PC-3 (cell line): Measurements from ENCODE around the gene TARBP1. TPM values are rescaled to one million over a fixed set of nuclear protein-coding genes. Genes with fewer than 3 reads are reported as not detected.

Source experiments
- ATAC-seq: fragments of 200-7000 bp; cut with Tn5 transposase; 2 replicates; pipeline ENCODE4 v1.9.1; 2020; ENCODE audit warnings: mild to moderate bottlenecking, moderate library complexity
- BruUV-seq: library from RNA; stranded (reverse); fragments of 400-500 nt; replicated peaks from 2 replicates; lab custom pipeline; 2021; lab: Mats Ljungman, UMichigan
- CTCF ChIA-PET: fragments of 300-600 bp; sonication (Branson Sonifier 250); formaldehyde crosslinking; loops from one replicate; lab custom pipeline; 2022; ENCODE audit warnings: antibody characterized with exemption; lab: Charles Lee
- POLR2A ChIA-PET: fragments of 300-600 bp; sonication (Branson Sonifier 250); formaldehyde crosslinking; loops from one replicate; lab custom pipeline; 2022; ENCODE audit warnings: antibody characterized with exemption; ENCODE audit not compliant: unreplicated experiment; lab: Charles Lee
- DNase-seq: peaks from one replicate; pipeline ENCODE4 v3.0.0-alpha.2; 2015
- H2AFZ ChIP-seq: fragments of 300-600 bp; sonication (generic); 2 replicates; pipeline ENCODE4 v1.6.0; 2016; ENCODE audit warnings: antibody characterized with exemption, low read length
- H3F3A ChIP-seq: fragments of 300-600 bp; sonication (generic); one replicate; pipeline ENCODE4 v1.6.0; 2017; ENCODE audit warnings: antibody characterized with exemption, low read length, control low read depth, mild to moderate bottlenecking; ENCODE audit not compliant: unreplicated experiment
- H3K27ac ChIP-seq: fragments of 300-600 bp; sonication (generic); 2 replicates; pipeline ENCODE4 v1.5.1; 2016; ENCODE audit warnings: mild to moderate bottlenecking, low read length
- H3K27me3 ChIP-seq: fragments of 300-600 bp; sonication (generic); 2 replicates; pipeline ENCODE4 v1.6.1; 2016; ENCODE audit warnings: low read length, mixed read lengths
- H3K36me3 ChIP-seq: fragments of 300-600 bp; sonication (generic); 2 replicates; pipeline ENCODE4 v1.6.1; 2016; ENCODE audit warnings: low read depth, mixed run types, low read length, mixed read lengths
- H3K4me1 ChIP-seq: fragments of 300-600 bp; sonication (generic); 2 replicates; pipeline ENCODE4 v1.5.1; 2016; ENCODE audit warnings: low read length; ENCODE audit not compliant: insufficient read depth
- H3K4me2 ChIP-seq: fragments of 300-600 bp; sonication (generic); 2 replicates; pipeline ENCODE4 v1.6.0; 2016; ENCODE audit warnings: low read length
- H3K4me3 ChIP-seq: fragments of 300-600 bp; sonication (generic); 2 replicates; pipeline ENCODE4 v1.5.1; 2016; ENCODE audit warnings: mild to moderate bottlenecking, low read length, mixed read lengths
- H3K79me2 ChIP-seq: fragments of 300-600 bp; sonication (generic); 2 replicates; pipeline ENCODE4 v1.6.1; 2017; ENCODE audit warnings: low read length, mixed read lengths
- H3K9ac ChIP-seq: fragments of 300-600 bp; sonication (generic); 2 replicates; pipeline ENCODE4 v1.6.0; 2016; ENCODE audit warnings: mild to moderate bottlenecking, low read length
- H3K9me2 ChIP-seq: fragments of 300-600 bp; sonication (generic); replicated peaks from 2 replicates; pipeline ENCODE4 v1.6.1; 2016; ENCODE audit warnings: mixed run types, low read length, mixed read lengths
- H3K9me3 ChIP-seq: fragments of 300-600 bp; sonication (generic); 2 replicates; pipeline ENCODE4 v1.6.1; 2016; ENCODE audit warnings: low read length, mixed read lengths
- H4K20me1 ChIP-seq: fragments of 300-600 bp; sonication (generic); 2 replicates; pipeline ENCODE4 v1.6.1; 2016; ENCODE audit warnings: low read length, mixed read lengths
- EZH2 ChIP-seq: fragments of 300-600 bp; sonication (generic); IDR thresholded peaks from one replicate; pipeline ENCODE4 v1.6.1; 2017; ENCODE audit warnings: antibody characterized with exemption, mild to moderate bottlenecking, low read length; ENCODE audit not compliant: unreplicated experiment
- EZH2phosphoT487 ChIP-seq: fragments of 300-600 bp; sonication (generic); IDR thresholded peaks from 2 replicates; pipeline ENCODE4 v1.6.1; 2018; ENCODE audit warnings: mild to moderate bottlenecking, antibody characterized with exemption, low read length, borderline replicate concordance
- intact Hi-C: fragments of 100-400 bp; cut with micrococcal nuclease; formaldehyde crosslinking; loops from 2 replicates; pipeline ENCODE4 v1.9.0; 2023
- total RNA-seq: library from RNA; depleted of rRNA; stranded (reverse); fragments of >200 nt; gene quantifications from 2 replicates; pipeline ENCODE4 v1.2.3, GENCODE V29; 2014
- TF ChIP-seq, protein P1 (sequence below): fragments of 300-600 bp; sonication (generic); conservative IDR thresholded peaks from 2 replicates; pipeline ENCODE4 v1.5.1; 2017; ENCODE audit warnings: antibody characterized with exemption, low read depth, mild to moderate bottlenecking, low read length

The TARBP1 gene
- total RNA-seq, 1 experiment from 2014 or later: 15.1 TPM

DNA sequence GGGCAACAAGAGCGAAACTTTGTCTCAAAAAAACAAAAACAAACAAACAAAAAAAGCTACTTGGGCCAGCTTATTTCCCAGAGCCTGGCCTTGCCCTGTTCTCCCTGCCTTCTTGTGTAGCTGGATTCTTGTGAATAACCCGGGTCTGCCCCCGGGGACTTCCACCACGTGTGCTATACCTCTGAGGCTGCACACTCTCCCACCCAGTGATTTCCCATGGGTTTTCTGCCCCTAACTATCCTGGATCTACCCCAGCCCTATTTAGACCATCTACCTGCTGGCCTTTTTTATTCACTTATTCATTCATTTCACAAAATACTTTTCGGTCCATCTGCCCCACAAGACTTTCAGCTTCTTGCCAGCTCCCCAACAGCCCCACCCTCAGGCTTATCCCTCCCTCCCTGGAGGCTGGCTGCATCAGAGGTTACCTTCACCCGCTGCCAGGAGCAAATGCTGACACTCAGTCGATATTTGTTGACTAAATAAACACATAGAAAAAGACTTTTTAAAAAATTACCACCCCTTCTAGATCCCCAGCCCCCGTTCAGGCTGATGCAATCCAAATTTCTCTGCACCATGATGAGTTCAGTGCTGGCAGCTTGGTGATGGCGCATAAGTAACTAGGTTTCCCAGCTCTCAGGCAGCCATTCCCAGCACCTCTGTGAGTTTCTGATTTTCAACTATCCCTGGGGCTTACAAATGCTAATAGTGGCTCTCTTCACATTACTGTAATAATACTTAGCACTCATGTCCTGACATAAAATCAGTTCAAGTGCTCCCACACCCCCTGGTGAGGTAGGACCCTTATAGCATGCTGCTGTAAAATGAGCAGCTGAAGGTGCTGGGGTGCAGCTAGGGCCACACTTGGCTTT is 30.7 kb upstream of the TARBP1 start:
- Histone ChIP-seq H3F3A (no peaks in the 10 kb centered on the region), H3K79me2 (no peaks in the 10 kb centered on the region), H3K9me2 (no peaks in the 10 kb centered on the region), H3K9me3 (no peaks in the 10 kb centered on the region), H3K4me3 (no peak overlapping the region), H3K4me2 (no peak overlapping the region), H4K20me1 (no peaks in the 10 kb centered on the region), H3K27me3 (no peaks in the 10 kb centered on the region), H3K36me3 (no peaks in the 10 kb centered on the region), H3K9ac (no peak overlapping the region), H2AFZ (0 out of 2 replicates have a peak overlapping the region, but pooled peaks have one; percentile 30), H3K27ac (no peak overlapping the region), H3K4me1 (peaks cover 16% of the 10 kb centered on the region)
- ATAC-seq (peak; percentile 31; the same call in 1 of the 2 replicates), DNase-seq (no peak)
- intact Hi-C loops: no loop called here
- CTCF ChIA-PET: interaction anchor here (0.7 kb wide), 1 partner anchor 759 kb away, joined by 3 read pairs; no protein-coding TSS in a partner anchor
- POLR2A ChIA-PET: no interaction called here
- BruUV-seq: no TSS peak
- TF ChIP-seq EZH2phosphoT487: no peak

DNA sequence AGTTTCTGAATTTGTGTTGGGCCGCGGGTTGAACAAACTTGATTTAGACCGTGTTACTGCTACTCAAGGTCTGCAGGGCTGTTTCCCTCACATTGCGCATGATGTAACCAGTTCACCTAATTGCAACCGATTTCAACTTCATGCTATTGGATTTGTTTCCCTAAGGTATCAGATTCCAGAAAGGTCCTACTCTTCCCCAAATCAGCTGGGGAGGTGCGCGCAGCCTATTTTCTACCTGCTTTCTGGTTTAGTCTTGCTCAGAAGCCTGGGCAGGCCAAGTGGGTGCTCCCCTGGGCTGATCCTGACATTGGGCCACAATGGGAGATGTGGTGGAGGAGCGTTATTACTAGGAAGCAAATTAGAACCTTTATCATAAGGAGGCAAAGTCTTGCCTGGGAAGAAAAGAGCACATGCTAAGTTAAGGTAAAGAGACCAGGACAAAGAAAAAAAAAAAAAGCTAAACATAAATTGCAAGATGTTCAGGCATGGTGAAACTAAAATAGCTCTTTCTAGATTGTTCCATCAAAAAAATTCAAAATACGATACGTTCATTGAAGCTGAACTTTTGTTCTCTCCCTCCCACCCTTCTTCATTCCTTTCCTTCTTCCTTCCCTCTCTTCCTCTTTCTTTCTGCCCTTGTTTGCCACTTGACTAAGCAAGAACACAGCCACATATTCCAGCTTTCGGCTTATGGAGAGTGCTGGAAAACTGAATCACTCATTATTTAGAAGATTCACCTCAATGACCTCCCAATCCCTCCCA is 28.8 kb upstream of the TARBP1 start:
- no peak for DNase-seq
- H3K4me3 ChIP-seq: no peak overlapping the region
- no peaks in the 10 kb centered on the region for H3F3A ChIP-seq
- H2AFZ ChIP-seq: no peak overlapping the region
- no peaks in the 10 kb centered on the region for H3K79me2 ChIP-seq
- no peak overlapping the region for H3K9ac ChIP-seq
- ATAC-seq: no peak
- H3K27me3 ChIP-seq: no peaks in the 10 kb centered on the region
- no peak overlapping the region for H3K27ac ChIP-seq
- intact Hi-C loops: no loop called here
- H3K9me2 ChIP-seq: no peaks in the 10 kb centered on the region
- BruUV-seq: no TSS peak
- no peaks in the 10 kb centered on the region for H3K9me3 ChIP-seq
- ChIA-PET POLR2A (interaction anchor here (0.5 kb wide), 1 partner anchor 19 kb away, joined by 5 read pairs; no protein-coding TSS in a partner anchor), CTCF (interaction anchor here (0.5 kb wide), 1 partner anchor 473 kb away, joined by 3 read pairs; no protein-coding TSS in a partner anchor)
- no peak overlapping the region for H3K4me2 ChIP-seq
- no peaks in the 10 kb centered on the region for H3K36me3 ChIP-seq
- no peaks in the 10 kb centered on the region for H4K20me1 ChIP-seq
- H3K4me1 ChIP-seq: peaks cover 16% of the 10 kb centered on the region
- TF ChIP-seq EZH2phosphoT487 (no peak), EZH2 (no peak)
- TF ChIP-seq, protein P1, sequence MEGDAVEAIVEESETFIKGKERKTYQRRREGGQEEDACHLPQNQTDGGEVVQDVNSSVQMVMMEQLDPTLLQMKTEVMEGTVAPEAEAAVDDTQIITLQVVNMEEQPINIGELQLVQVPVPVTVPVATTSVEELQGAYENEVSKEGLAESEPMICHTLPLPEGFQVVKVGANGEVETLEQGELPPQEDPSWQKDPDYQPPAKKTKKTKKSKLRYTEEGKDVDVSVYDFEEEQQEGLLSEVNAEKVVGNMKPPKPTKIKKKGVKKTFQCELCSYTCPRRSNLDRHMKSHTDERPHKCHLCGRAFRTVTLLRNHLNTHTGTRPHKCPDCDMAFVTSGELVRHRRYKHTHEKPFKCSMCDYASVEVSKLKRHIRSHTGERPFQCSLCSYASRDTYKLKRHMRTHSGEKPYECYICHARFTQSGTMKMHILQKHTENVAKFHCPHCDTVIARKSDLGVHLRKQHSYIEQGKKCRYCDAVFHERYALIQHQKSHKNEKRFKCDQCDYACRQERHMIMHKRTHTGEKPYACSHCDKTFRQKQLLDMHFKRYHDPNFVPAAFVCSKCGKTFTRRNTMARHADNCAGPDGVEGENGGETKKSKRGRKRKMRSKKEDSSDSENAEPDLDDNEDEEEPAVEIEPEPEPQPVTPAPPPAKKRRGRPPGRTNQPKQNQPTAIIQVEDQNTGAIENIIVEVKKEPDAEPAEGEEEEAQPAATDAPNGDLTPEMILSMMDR: no peak

DNA sequence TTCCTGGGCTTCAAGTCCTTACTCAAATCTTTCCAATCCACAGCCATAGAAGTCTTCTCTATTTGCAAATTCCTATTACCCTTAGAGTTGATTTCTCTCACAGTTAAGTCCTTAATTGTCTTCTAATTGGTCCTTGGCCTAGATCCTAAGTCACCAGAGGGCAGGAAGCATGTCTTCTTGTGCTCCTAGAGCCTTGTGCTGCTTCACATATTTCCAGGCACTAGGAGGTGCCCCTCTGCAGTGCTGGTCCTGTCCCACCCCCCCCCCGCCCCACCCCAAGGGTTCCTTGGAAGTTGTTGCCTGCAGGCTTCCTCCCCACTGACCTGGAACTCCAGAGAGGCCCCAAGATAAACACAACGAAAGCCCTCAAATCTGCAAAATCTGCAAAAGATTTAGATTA is 28.1 kb upstream of the TARBP1 start:
- H3F3A ChIP-seq: no peaks in the 10 kb centered on the region
- no peak overlapping the region for H3K27ac ChIP-seq
- intact Hi-C loops: no loop called here
- H3K9ac ChIP-seq: no peak overlapping the region
- H3K9me3 ChIP-seq: no peaks in the 10 kb centered on the region
- CTCF ChIA-PET: no interaction called here
- no peaks in the 10 kb centered on the region for H3K36me3 ChIP-seq
- no peak overlapping the region for H3K4me3 ChIP-seq
- no peaks in the 10 kb centered on the region for H3K79me2 ChIP-seq
- TF ChIP-seq, protein P1: no peak
- TF ChIP-seq EZH2: no peak
- no peak for TF ChIP-seq EZH2phosphoT487
- no peaks in the 10 kb centered on the region for H3K27me3 ChIP-seq
- H3K4me2 ChIP-seq: no peak overlapping the region
- DNase-seq (no peak), ATAC-seq (no peak)
- no TSS peak for BruUV-seq
- H3K9me2 ChIP-seq: no peaks in the 10 kb centered on the region
- POLR2A ChIA-PET: no interaction called here
- no peak overlapping the region for H2AFZ ChIP-seq
- H3K4me1 ChIP-seq: peaks cover 16% of the 10 kb centered on the region
- no peaks in the 10 kb centered on the region for H4K20me1 ChIP-seq
